ENCODE data around the gene CDK9. TPM values are rescaled to one million over a fixed set of nuclear protein-coding genes. Genes with fewer than 3 reads are reported as not detected.

Gene CDK9
- total RNA-seq, 1 donor from 2014 or later, result 132 TPM

GRCh38 chr9:127837346-127837745 lies 51.5 kb downstream of the CDK9 start:
- TF ChIP-seq CTCF (IDR thresholded peaks at IDR 0.05), result no peak
- peaks cover 11% of the 10 kb centered on the region for H3K4me1 Mint-ChIP-seq
- CTCF ChIA-PET, result no interaction called here

GRCh38 chr9:127838375-127839078 lies 52.7 kb downstream of the CDK9 start:
- intact Hi-C loops (cut with micrococcal nuclease), result no loop called here
- peaks cover 11% of the 10 kb centered on the region for H3K36me3 Mint-ChIP-seq (ENCODE audit: low read depth)
- no peak overlapping the region for H3K4me3 Mint-ChIP-seq
- no peak overlapping the region for H3K27ac Mint-ChIP-seq
- H3K27me3 Mint-ChIP-seq, result no peaks in the 10 kb centered on the region
- POLR2A ChIA-PET, result no interaction called here
- no peak for DNase-seq
- no peak for TF ChIP-seq CTCF (IDR thresholded peaks at IDR 0.05)
- H3K9me3 Mint-ChIP-seq, result no peaks in the 10 kb centered on the region
- CTCF ChIA-PET, result no interaction called here
- no peak for ATAC-seq (ENCODE audit: low read depth)
- peaks cover 11% of the 10 kb centered on the region for H3K4me1 Mint-ChIP-seq

More at GRCh38 chr9:127837346-127837745, 51.5 kb downstream of the CDK9 start:
- Mint-ChIP-seq H3K4me3 (no peak overlapping the region), H3K9me3 (no peaks in the 10 kb centered on the region), H3K27me3 (no peaks in the 10 kb centered on the region), H3K27ac (no peak overlapping the region), H3K36me3 (ENCODE audit: low read depth) (peaks cover 11% of the 10 kb centered on the region)
- POLR2A ChIA-PET, result no interaction called here
- ATAC-seq (ENCODE audit: low read depth) (no peak), DNase-seq (no peak)
- intact Hi-C loops (cut with micrococcal nuclease), result no loop called here

Other genes starting within 250 kb of the CDK9 start
- 0.20 and 0.73 TPM in 2 replicates for gene STXBP1, start 173.8 kb upstream of the CDK9 start, total RNA-seq
- not detected in 2 replicates for gene CFAP157, start 79.0 kb upstream of the CDK9 start, total RNA-seq
- 12.7 and 13.8 TPM in 2 replicates for gene PTRH1, start 70.4 kb upstream of the CDK9 start, total RNA-seq
- gene TTC16, start 70.0 kb upstream of the CDK9 start, total RNA-seq, result not detected in 2 replicates
- gene TOR2A, start 50.7 kb upstream of the CDK9 start, total RNA-seq, result 13.8 and 15.1 TPM in 2 replicates
- gene SH2D3C, start 7.4 kb upstream of the CDK9 start, total RNA-seq, result 49.2 and 51.8 TPM in 2 replicates
- 105 and 135 TPM in 2 replicates for gene FPGS, start 16.8 kb downstream of the CDK9 start, total RNA-seq
- gene ENG, start 68.6 kb downstream of the CDK9 start, total RNA-seq, result 4.8 and 6.1 TPM in 2 replicates
- gene AK1, start 91.6 kb downstream of the CDK9 start, total RNA-seq, result 6.9 and 8.1 TPM in 2 replicates
- 39.9 and 47.5 TPM in 2 replicates for gene ST6GALNAC6, start 113.6 kb downstream of the CDK9 start, total RNA-seq
- gene ST6GALNAC4, start 131.0 kb downstream of the CDK9 start, total RNA-seq, result 71.3 and 85.4 TPM in 2 replicates
- 1.7 and 1.8 TPM in 2 replicates for gene PIP5KL1, start 144.7 kb downstream of the CDK9 start, total RNA-seq
- gene DPM2, start 151.8 kb downstream of the CDK9 start, total RNA-seq, result 41.4 and 50.6 TPM in 2 replicates
- gene EEIG1, start 195.0 kb downstream of the CDK9 start, total RNA-seq, result 65.8 and 88.1 TPM in 2 replicates